Measurements from ENCODE around the gene PDE3A. TPM values are rescaled to one million over a fixed set of nuclear protein-coding genes. Genes with fewer than 3 reads are reported as not detected.

PDE3A gene
- total RNA-seq, 4 donors from 2014 or later, result 9.0 to 21.8 (median 10.9) TPM

- no peak for TF ChIP-seq CTCF (IDR thresholded peaks at IDR 0.05; ENCODE audit: low read depth)
These were observed 68.0 kb downstream of the PDE3A start for GRCh38 chr12:20436316-20436715.

GRCh38 chr12:20438299-20438779 lies 70.0 kb downstream of the PDE3A start:
- TF ChIP-seq CTCF (IDR thresholded peaks at IDR 0.05; ENCODE audit: low read depth), result no peak

- TF ChIP-seq CTCF (IDR thresholded peaks at IDR 0.05; ENCODE audit: low read depth), result no peak
These were observed 71.3 kb downstream of the PDE3A start for GRCh38 chr12:20439626-20440025.

- TF ChIP-seq CTCF (IDR thresholded peaks at IDR 0.05; ENCODE audit: low read depth), result no peak
These were observed 72.1 kb downstream of the PDE3A start for GRCh38 chr12:20440408-20440807.

GRCh38 chr12:20442322-20442721 lies 74.0 kb downstream of the PDE3A start:
- no peak for TF ChIP-seq CTCF (IDR thresholded peaks at IDR 0.05; ENCODE audit: low read depth)

- TF ChIP-seq CTCF (IDR thresholded peaks at IDR 0.05; ENCODE audit: low read depth), result no peak
These were observed 74.9 kb downstream of the PDE3A start for GRCh38 chr12:20443255-20443654.

GRCh38 chr12:20443792-20444191 lies 75.5 kb downstream of the PDE3A start:
- TF ChIP-seq CTCF (IDR thresholded peaks at IDR 0.05; ENCODE audit: low read depth), result no peak

All from subcutaneous adipose tissue (tissue), 4 donors.